Adrenal gland (tissue), 5 donors: ENCODE data around the gene PER3.

Source experiments
- POLR2A ChIP-seq, 2 donors: fragments of 450-650 bp; IDR thresholded peaks; one replicate each; pipeline ENCODE4 v1.6.1; 2017; ENCODE audit warnings: antibody characterized with exemption in 2 of 2, mild to moderate bottlenecking in 2 of 2, moderate library complexity in 1 of 2
- TF ChIP-seq, protein P1 (sequence below), 6 experiments: fragments of 450-650 bp in 4 of 6; fragments of 200-600 bp in 2 of 6; sonication (generic) in 1 of 6; IDR thresholded peaks; 1 replicate in 5 of 6; 2 replicates in 1 of 6; pipeline versions ENCODE4 v1.5.1 to v1.8.0; 2016 to 2021; ENCODE audit warnings: antibody characterized with exemption in 6 of 6, mild to moderate bottlenecking in 2 of 6, moderate library complexity in 1 of 6
- donor health status: DM: no; HTN: no; CAD: no.

DNA sequence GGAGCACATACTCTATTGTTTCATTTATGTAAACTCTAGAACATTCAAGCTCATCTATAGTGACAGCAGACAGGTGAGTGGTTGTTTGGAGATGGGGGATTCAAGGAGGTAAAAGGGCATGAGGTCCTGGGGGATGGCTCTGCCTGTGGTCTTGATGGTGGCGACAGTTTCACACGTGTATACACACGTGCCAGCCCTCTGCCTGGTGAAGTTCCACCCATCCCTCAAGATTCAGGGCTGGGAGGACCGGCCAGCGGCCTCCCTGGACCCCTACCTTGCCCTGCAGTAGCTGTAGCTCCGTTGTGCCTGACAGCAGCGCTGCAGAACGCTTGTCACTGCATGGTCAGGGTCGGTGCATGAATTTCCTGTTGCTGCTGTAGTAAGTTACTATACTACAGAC lies 107.7 kb downstream of the PER3 start:
- TF ChIP-seq, protein P1, sequence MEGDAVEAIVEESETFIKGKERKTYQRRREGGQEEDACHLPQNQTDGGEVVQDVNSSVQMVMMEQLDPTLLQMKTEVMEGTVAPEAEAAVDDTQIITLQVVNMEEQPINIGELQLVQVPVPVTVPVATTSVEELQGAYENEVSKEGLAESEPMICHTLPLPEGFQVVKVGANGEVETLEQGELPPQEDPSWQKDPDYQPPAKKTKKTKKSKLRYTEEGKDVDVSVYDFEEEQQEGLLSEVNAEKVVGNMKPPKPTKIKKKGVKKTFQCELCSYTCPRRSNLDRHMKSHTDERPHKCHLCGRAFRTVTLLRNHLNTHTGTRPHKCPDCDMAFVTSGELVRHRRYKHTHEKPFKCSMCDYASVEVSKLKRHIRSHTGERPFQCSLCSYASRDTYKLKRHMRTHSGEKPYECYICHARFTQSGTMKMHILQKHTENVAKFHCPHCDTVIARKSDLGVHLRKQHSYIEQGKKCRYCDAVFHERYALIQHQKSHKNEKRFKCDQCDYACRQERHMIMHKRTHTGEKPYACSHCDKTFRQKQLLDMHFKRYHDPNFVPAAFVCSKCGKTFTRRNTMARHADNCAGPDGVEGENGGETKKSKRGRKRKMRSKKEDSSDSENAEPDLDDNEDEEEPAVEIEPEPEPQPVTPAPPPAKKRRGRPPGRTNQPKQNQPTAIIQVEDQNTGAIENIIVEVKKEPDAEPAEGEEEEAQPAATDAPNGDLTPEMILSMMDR (IDR thresholded peaks at IDR 0.05), result no peak
- TF ChIP-seq POLR2A (IDR thresholded peaks at IDR 0.05), result no peak
